HepG2 (cell line): ENCODE measurements around the gene NUDT9. TPM values are rescaled to one million over a fixed set of nuclear protein-coding genes. Genes with fewer than 3 reads are reported as not detected.

Experiments used
- CC2D1A ChIP-seq: sonication (generic); formaldehyde crosslinking; IDR thresholded peaks from 2 replicates; pipeline ENCODE4 v1.8.1; 2023; ENCODE audit warnings: mild to moderate bottlenecking, missing genetic modification reagents
- CEBPG ChIP-seq: IDR thresholded peaks from 2 replicates; pipeline ENCODE4 v1.6.1; 2016
- CENPT ChIP-seq: sonication (generic); formaldehyde crosslinking; IDR thresholded peaks from 2 replicates; pipeline ENCODE4 v1.8.0; 2022; ENCODE audit warnings: low read depth, mild to moderate bottlenecking, moderate library complexity, missing genetic modification reagents
- ERF ChIP-seq: IDR thresholded peaks from 2 replicates; pipeline ENCODE4 v1.6.1; 2018; ENCODE audit warnings: missing biosample characterization, missing genetic modification reagents
- FUBP1 ChIP-seq: sonication (generic); formaldehyde crosslinking; IDR thresholded peaks from 2 replicates; pipeline ENCODE4 v1.5.1; 2020; ENCODE audit warnings: missing genetic modification reagents, mild to moderate bottlenecking, borderline replicate concordance
- GATAD2A ChIP-seq: IDR thresholded peaks from 2 replicates; pipeline ENCODE4 v1.6.1; 2016
- MIER2 ChIP-seq: IDR thresholded peaks from 2 replicates; pipeline ENCODE4 v1.6.1; 2016; ENCODE audit warnings: missing biosample characterization, missing genetic modification reagents
- NFATC3 ChIP-seq: sonication (generic); formaldehyde crosslinking; IDR thresholded peaks from 2 replicates; pipeline ENCODE4 v1.5.1; 2020; ENCODE audit warnings: mild to moderate bottlenecking, missing genetic modification reagents
- PAXIP1 ChIP-seq: sonication (generic); formaldehyde crosslinking; conservative IDR thresholded peaks from 2 replicates; pipeline ENCODE4 v1.4.0; 2020; ENCODE audit warnings: mild to moderate bottlenecking, missing genetic modification reagents, moderate library complexity
- POLR2AphosphoS2 ChIP-seq: IDR thresholded peaks from 2 replicates; pipeline ENCODE4 v1.6.1; 2011; ENCODE audit warnings: low read depth, low read length, improper control_type of control experiment
- PRDM4 ChIP-seq: sonication (generic); formaldehyde crosslinking; IDR thresholded peaks from 2 replicates; pipeline ENCODE4 v1.9.0; 2021; ENCODE audit warnings: missing genetic modification reagents, borderline replicate concordance
- SMAD3 ChIP-seq: sonication (generic); formaldehyde crosslinking; IDR thresholded peaks from 2 replicates; pipeline ENCODE4 v1.4.0; 2020; ENCODE audit warnings: missing genetic modification reagents
- SMC3 ChIP-seq: IDR thresholded peaks from 2 replicates; pipeline ENCODE4 v1.6.1; 2011; ENCODE audit warnings: low read length, improper control_type of control experiment
- U2AF1 ChIP-seq: fragments of 200-400 bp; formaldehyde crosslinking; optimal IDR thresholded peaks from 2 replicates; pipeline ENCODE3; 2017; ENCODE audit warnings: mild to moderate bottlenecking, low read depth, low read length
- YEATS4 ChIP-seq: sonication (generic); formaldehyde crosslinking; IDR thresholded peaks from 2 replicates; pipeline ENCODE4 v1.4.0; 2020; ENCODE audit warnings: missing genetic modification reagents, borderline replicate concordance
- ZNF281 ChIP-seq: sonication (generic); formaldehyde crosslinking; IDR thresholded peaks from 2 replicates; pipeline ENCODE4 v1.4.0; 2020; ENCODE audit warnings: missing genetic modification reagents, borderline replicate concordance
- ZNF331 ChIP-seq: sonication (generic); formaldehyde crosslinking; IDR thresholded peaks from 2 replicates; pipeline ENCODE4 v1.4.0; 2020; ENCODE audit warnings: missing genetic modification reagents
- ZNF430 ChIP-seq: sonication (generic); formaldehyde crosslinking; IDR thresholded peaks from 2 replicates; pipeline ENCODE4 v1.9.0; 2021; ENCODE audit warnings: mild to moderate bottlenecking, missing genetic modification reagents
- ZNF644 ChIP-seq: IDR thresholded peaks from 2 replicates; pipeline ENCODE4 v1.6.1; 2016; ENCODE audit warnings: low read depth
- ZNF737 ChIP-seq: sonication (generic); formaldehyde crosslinking; IDR thresholded peaks from 2 replicates; pipeline ENCODE4 v1.5.0; 2020; ENCODE audit warnings: missing genetic modification reagents, mild to moderate bottlenecking, borderline replicate concordance
- ZNF792 ChIP-seq: IDR thresholded peaks from 2 replicates; pipeline ENCODE4 v1.6.1; 2016
- ZNF816 ChIP-seq: sonication (generic); formaldehyde crosslinking; IDR thresholded peaks from 2 replicates; pipeline ENCODE4 v1.8.0; 2022; ENCODE audit warnings: missing genetic modification reagents, mild to moderate bottlenecking, borderline replicate concordance
- polyA plus RNA-seq, 8 experiments: library from polyadenylated mRNA; depleted of rRNA in 3 of 8; stranded (reverse) in 7 of 8; unstranded in 1 of 8; fragments of >200 nt; fragmentation: Illumina TruSeq in 4 of 8; extraction: Trizol in 4 of 8; gene quantifications; 2 replicates each; pipeline versions ENCODE4 v1.2.1 to v1.2.3, GENCODE V29; 2011 to 2016; ENCODE audit warnings: low read depth in 4 of 8, missing spikeins in 1 of 8, mixed read lengths in 1 of 8; ENCODE audit not compliant: insufficient read depth in 1 of 8
- total RNA-seq, 5 experiments: library from RNA; depleted of rRNA; stranded (reverse); fragments of >200 nt; fragmentation: Illumina TruSeq; extraction: Trizol; gene quantifications; 2 replicates each; pipeline ENCODE4 v1.2.3, GENCODE V29; 2016; ENCODE audit warnings: low read depth in 1 of 5

Gene NUDT9
- total and polyA plus RNA-seq, 2 of the 13 experiments (the other 11 are each of a cell fraction or from before 2014, with no cell fraction given) = 10.4 to 12.3 TPM

- TF ChIP-seq ZNF281 (CRISPR knock-in tag) (no peak), CEBPG (CRISPR knock-in tag) (no peak), FUBP1 (CRISPR knock-in tag) (no peak), MIER2 (no peak), CC2D1A (CRISPR knock-in tag) (no peak), SMAD3 (CRISPR knock-in tag) (no peak), YEATS4 (CRISPR knock-in tag) (no peak), PAXIP1 (CRISPR knock-in tag) (0 out of 2 replicates have a peak, but pooled peaks have one; percentile 24), U2AF1 (no peak), PRDM4 (CRISPR knock-in tag) (no peak), SMC3 (peak; percentile 75), ERF (no peak), ZNF644 (CRISPR knock-in tag) (peak; percentile 44; the same call in 1 of the 2 replicates), POLR2AphosphoS2 (no peak), CENPT (CRISPR knock-in tag) (no peak), ZNF816 (CRISPR knock-in tag) (no peak), ZNF331 (CRISPR knock-in tag) (0 out of 2 replicates have a peak, but pooled peaks have one; percentile 19), ZNF737 (CRISPR knock-in tag) (no peak), GATAD2A (CRISPR knock-in tag) (peak; percentile 39; the same call in 1 of the 2 replicates), ZNF430 (CRISPR knock-in tag) (no peak), ZNF792 (CRISPR knock-in tag) (no peak), NFATC3 (CRISPR knock-in tag) (no peak)
Measured at GRCh38 chr4:87375719-87376291, 46.6 kb upstream of the NUDT9 start (continued).
